ENCODE data around the gene DCST2. TPM values are rescaled to one million over a fixed set of nuclear protein-coding genes. Genes with fewer than 3 reads are reported as not detected.

DCST2 gene
- total and polyA plus RNA-seq, 9 of the 15 experiments (the other 6 are each of a cell fraction or from before 2014, with no cell fraction given), result 0.09 to 0.49 (median 0.11) TPM; not detected in 3

GRCh38 chr1:154970631-154971340 is 62.8 kb downstream of the DCST2 start, which contains the start of gene SHC1 (continued):
- TF ChIP-seq MTF1 (CRISPR knock-in tag; IDR thresholded peaks at IDR 0.05; ENCODE audit: borderline replicate concordance) (no peak), ZNF436 (CRISPR knock-in tag; IDR thresholded peaks at IDR 0.05) (no peak), UBTF (IDR thresholded peaks at IDR 0.05; ENCODE audit: borderline replicate concordance in 1 of 2, low read depth in 2 of 2, low read length in 2 of 2) (0 out of 4 replicates have a peak, but pooled peaks have one; percentile 20 to 45), FOXK2 (conservative IDR thresholded peaks at IDR 0.05 in 1 of 2, IDR thresholded peaks at IDR 0.05 in 1 of 2; ENCODE audit: low read depth in 2 of 2) (no peak), ZHX1 (conservative IDR thresholded peaks at IDR 0.05; ENCODE audit: low read length) (no peak), ZKSCAN3 (CRISPR knock-in tag; IDR thresholded peaks at IDR 0.05) (no peak), ZBTB43 (CRISPR knock-in tag; IDR thresholded peaks at IDR 0.05) (no peak), ZC3H11A (IDR thresholded peaks at IDR 0.05; ENCODE audit: low read depth, low read length) (no peak), ZNF695 (CRISPR knock-in tag; IDR thresholded peaks at IDR 0.05) (no peak), NR2C2 (CRISPR knock-in tag; IDR thresholded peaks at IDR 0.05) (no peak), NR2C2 (tag; IDR thresholded peaks at IDR 0.05) (peak; percentile 57), ELF1 (tag; IDR thresholded peaks at IDR 0.05) (no peak)

Measured in K562 (cell line).